ENCODE results near the gene C10orf71. TPM values are rescaled to one million over a fixed set of nuclear protein-coding genes. Genes with fewer than 3 reads are reported as not detected.

C10orf71 gene
- total RNA-seq, 1 donor from 2014 or later, result not detected

DNA sequence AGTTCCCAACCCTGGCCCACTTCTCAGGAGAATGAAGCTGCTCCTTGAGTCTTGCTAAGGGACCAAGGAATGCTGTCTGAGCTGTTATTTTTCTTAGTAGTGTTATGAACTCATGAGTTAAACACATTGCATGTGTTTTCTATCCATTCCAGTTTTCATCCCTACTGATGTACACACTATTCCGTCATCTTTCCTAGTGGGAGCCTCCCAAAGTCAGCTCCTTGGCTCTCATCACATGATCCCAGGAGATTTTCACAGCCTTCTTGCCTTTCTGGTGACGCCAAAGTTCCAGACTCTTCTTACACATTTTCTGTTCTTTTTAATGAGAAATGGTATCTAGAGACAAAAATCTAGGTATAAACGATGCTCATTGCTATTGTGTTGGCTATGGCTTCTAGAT lies 8.4 kb upstream of the C10orf71 start:
- H3K4me3 ChIP-seq (ENCODE audit: low read depth, low read length), result no peak overlapping the region
- peaks cover under 1% of the 10 kb centered on the region for H3K27me3 ChIP-seq (ENCODE audit: control insufficient read depth, insufficient read depth, low read length)
- TF ChIP-seq, protein P1, sequence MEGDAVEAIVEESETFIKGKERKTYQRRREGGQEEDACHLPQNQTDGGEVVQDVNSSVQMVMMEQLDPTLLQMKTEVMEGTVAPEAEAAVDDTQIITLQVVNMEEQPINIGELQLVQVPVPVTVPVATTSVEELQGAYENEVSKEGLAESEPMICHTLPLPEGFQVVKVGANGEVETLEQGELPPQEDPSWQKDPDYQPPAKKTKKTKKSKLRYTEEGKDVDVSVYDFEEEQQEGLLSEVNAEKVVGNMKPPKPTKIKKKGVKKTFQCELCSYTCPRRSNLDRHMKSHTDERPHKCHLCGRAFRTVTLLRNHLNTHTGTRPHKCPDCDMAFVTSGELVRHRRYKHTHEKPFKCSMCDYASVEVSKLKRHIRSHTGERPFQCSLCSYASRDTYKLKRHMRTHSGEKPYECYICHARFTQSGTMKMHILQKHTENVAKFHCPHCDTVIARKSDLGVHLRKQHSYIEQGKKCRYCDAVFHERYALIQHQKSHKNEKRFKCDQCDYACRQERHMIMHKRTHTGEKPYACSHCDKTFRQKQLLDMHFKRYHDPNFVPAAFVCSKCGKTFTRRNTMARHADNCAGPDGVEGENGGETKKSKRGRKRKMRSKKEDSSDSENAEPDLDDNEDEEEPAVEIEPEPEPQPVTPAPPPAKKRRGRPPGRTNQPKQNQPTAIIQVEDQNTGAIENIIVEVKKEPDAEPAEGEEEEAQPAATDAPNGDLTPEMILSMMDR (IDR thresholded peaks at IDR 0.05; ENCODE audit: insufficient read depth, low read length, poor library complexity, severe bottlenecking), result no peak
- DNase-seq (ENCODE audit: low read depth), result no peak
- no peaks in the 10 kb centered on the region for H3K36me3 ChIP-seq (ENCODE audit: control insufficient read depth, insufficient read depth, low read length)

DNA sequence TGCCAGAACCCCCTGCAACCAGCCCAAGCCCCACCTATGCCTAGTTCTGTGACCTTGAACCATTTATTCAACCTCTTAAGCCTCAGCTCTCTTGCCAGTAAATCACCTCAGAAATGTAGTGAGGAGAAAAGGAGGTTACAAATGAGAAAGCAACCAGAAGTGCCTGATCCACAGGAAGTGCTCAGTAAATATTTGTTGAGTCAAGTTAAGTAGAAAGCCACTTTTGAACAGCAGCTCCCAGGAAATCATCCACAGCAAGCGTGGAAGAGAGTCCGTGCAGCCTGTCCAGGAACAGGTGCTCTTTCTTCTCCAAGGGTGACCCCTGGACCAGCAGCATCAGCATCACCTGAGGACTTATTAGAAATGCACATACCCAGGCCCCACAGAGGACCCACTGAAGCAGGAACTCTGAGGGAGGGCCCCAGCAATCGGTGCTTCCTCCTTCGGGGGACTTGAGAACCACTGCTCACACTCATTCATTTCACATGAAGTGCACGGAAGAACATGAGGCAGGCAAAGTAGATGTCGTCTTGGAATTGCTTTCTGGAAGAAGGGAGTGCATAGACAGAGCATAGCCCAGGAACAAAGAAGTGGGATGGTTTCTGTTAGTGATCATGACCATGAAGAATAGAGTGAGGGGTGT lies 6.3 kb upstream of the C10orf71 start:
- DNase-seq (ENCODE audit: low read depth), result no peak
- TF ChIP-seq, protein P1 (IDR thresholded peaks at IDR 0.05; ENCODE audit: insufficient read depth, low read length, poor library complexity, severe bottlenecking), result no peak
- no peaks in the 10 kb centered on the region for H3K36me3 ChIP-seq (ENCODE audit: control insufficient read depth, insufficient read depth, low read length)
- H3K27me3 ChIP-seq (ENCODE audit: control insufficient read depth, insufficient read depth, low read length), result peaks cover 11% of the 10 kb centered on the region
- no peak overlapping the region for H3K4me3 ChIP-seq (ENCODE audit: low read depth, low read length)

DNA sequence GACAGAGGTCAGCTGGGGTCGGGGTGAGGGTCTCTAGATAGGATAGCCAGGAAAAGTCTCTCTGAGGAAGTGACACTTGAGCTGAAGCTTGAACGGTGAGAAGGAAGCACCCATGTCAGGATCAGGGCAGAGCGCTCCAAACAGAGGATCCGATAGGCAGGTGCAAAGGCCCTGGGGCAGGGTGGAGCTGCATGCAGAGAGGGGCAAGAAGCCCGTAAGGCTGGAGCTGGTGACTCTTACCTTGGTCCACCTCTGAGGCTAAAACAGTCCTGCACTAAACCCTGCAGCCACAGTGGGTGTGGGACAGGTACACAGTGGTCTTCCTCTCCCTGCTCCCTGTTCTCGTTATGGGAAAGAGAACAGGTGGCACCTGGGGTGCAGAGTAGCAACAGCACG lies 5.8 kb upstream of the C10orf71 start:
- H3K4me3 ChIP-seq (ENCODE audit: low read depth, low read length), result no peak overlapping the region
- no peaks in the 10 kb centered on the region for H3K36me3 ChIP-seq (ENCODE audit: control insufficient read depth, insufficient read depth, low read length)
- TF ChIP-seq, protein P1 (IDR thresholded peaks at IDR 0.05; ENCODE audit: insufficient read depth, low read length, poor library complexity, severe bottlenecking), result no peak
- peaks cover 16% of the 10 kb centered on the region for H3K27me3 ChIP-seq (ENCODE audit: control insufficient read depth, insufficient read depth, low read length)
- no peak for DNase-seq (ENCODE audit: low read depth)

DNA sequence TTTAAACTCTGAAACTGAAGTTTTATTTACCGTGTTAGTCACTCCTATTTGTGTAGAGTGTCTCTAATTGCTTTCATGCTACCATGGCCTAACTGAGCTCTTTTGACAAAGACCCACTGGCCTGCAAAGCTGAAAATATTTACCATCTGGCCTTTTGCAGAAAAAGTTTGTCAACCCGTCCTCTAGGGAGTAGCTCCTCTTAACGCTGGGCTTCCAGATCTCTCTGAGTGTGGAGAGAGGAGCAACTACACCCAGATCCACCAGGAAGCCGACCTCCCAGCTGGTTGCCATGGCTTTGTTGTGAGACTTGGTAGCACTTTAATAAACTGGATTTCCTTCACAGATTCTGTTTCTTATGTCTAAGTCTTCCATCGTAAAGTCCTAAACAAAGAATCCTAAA lies 4.2 kb upstream of the C10orf71 start:
- Histone ChIP-seq H3K4me3 (ENCODE audit: low read depth, low read length) (no peak overlapping the region), H3K36me3 (ENCODE audit: control insufficient read depth, insufficient read depth, low read length) (no peaks in the 10 kb centered on the region), H3K27me3 (ENCODE audit: control insufficient read depth, insufficient read depth, low read length) (peaks cover 31% of the 10 kb centered on the region)
- no peak for DNase-seq (ENCODE audit: low read depth)
- TF ChIP-seq, protein P1 (IDR thresholded peaks at IDR 0.05; ENCODE audit: insufficient read depth, low read length, poor library complexity, severe bottlenecking), result no peak

GRCh38 chr10:49295297-49295696 lies 3.7 kb upstream of the C10orf71 start:
- Histone ChIP-seq H3K27me3 (ENCODE audit: control insufficient read depth, insufficient read depth, low read length) (peaks cover 31% of the 10 kb centered on the region), H3K36me3 (ENCODE audit: control insufficient read depth, insufficient read depth, low read length) (no peaks in the 10 kb centered on the region), H3K4me3 (ENCODE audit: low read depth, low read length) (no peak overlapping the region)
- TF ChIP-seq, protein P1 (IDR thresholded peaks at IDR 0.05; ENCODE audit: insufficient read depth, low read length, poor library complexity, severe bottlenecking), result no peak
- no peak for DNase-seq (ENCODE audit: low read depth)

GRCh38 chr10:49296382-49296781 lies 2.6 kb upstream of the C10orf71 start:
- Histone ChIP-seq H3K4me3 (ENCODE audit: low read depth, low read length) (no peak overlapping the region), H3K36me3 (ENCODE audit: control insufficient read depth, insufficient read depth, low read length) (no peaks in the 10 kb centered on the region), H3K27me3 (ENCODE audit: control insufficient read depth, insufficient read depth, low read length) (peaks cover 33% of the 10 kb centered on the region)
- TF ChIP-seq, protein P1 (IDR thresholded peaks at IDR 0.05; ENCODE audit: insufficient read depth, low read length, poor library complexity, severe bottlenecking), result no peak
- no peak for DNase-seq (ENCODE audit: low read depth)

Data from kidney epithelial cell (primary cell).